Endothelial cell of umbilical vein (primary cell): Measurements from ENCODE around the gene PLA2G1B. TPM values are rescaled to one million over a fixed set of nuclear protein-coding genes. Genes with fewer than 3 reads are reported as not detected.

Experiments
- BruUV-seq: library from RNA; stranded (reverse); fragments of 400-500 nt; replicated peaks from 2 replicates; lab custom pipeline; 2021; lab: Mats Ljungman, UMichigan
- CTCF ChIA-PET: fragments of 300-600, 350-600 bp; sonication (Branson Sonifier 250); formaldehyde crosslinking; loops from one replicate; lab custom pipeline; 2021; ENCODE audit warnings: antibody characterized with exemption, inconsistent platforms; lab: Charles Lee
- POLR2A ChIA-PET: fragments of 300-600, 350-600 bp; sonication (Branson Sonifier 250); formaldehyde crosslinking; loops from one replicate; lab custom pipeline; 2021; ENCODE audit warnings: antibody characterized with exemption, inconsistent platforms; lab: Charles Lee
- DNase-seq: peaks from one replicate; pipeline ENCODE4 v3.0.0-alpha.2; 2011; ENCODE audit warnings: low read depth, low spot score
- FAIRE-seq: peaks from 2 replicates; lab custom pipeline; 2011; peaks lifted over from hg19 to GRCh38; lab: Jason Lieb, UNC
- H2AFZ ChIP-seq: 2 replicates; pipeline ENCODE4 v1.6.0; 2012; ENCODE audit warnings: low read depth, low read length, control low read depth, inconsistent platforms
- H3K27ac ChIP-seq: 2 replicates; pipeline ENCODE4 v1.5.1; 2011; ENCODE audit warnings: low read depth, mild to moderate bottlenecking, control low read depth, low read length, moderate library complexity; ENCODE audit not compliant: insufficient read depth
- H3K27me3 ChIP-seq, 2 experiments: 2 replicates each; pipeline versions ENCODE4 v1.6.0 to v1.6.1; 2011; ENCODE audit warnings: low read length in 2 of 2, mixed read lengths in 1 of 2; ENCODE audit not compliant: control insufficient read depth in 2 of 2, insufficient read depth in 2 of 2
- H3K36me3 ChIP-seq, 2 experiments: 2 replicates in 1 of 2; 3 replicates in 1 of 2; pipeline ENCODE4 v1.5.1; 2011; ENCODE audit warnings: low read length in 2 of 2, mild to moderate bottlenecking in 1 of 2, moderate library complexity in 1 of 2; ENCODE audit not compliant: control insufficient read depth in 2 of 2, insufficient read depth in 2 of 2; ENCODE audit errors: extremely low read depth in 1 of 2
- H3K4me1 ChIP-seq: 3 replicates; pipeline ENCODE4 v1.5.1; 2011; ENCODE audit warnings: mild to moderate bottlenecking, low read length; ENCODE audit not compliant: control insufficient read depth, insufficient read depth; ENCODE audit errors: extremely low read depth
- H3K4me2 ChIP-seq: 2 replicates; pipeline ENCODE4 v1.6.1; 2011; ENCODE audit warnings: low read length, control low read depth, mixed read lengths; ENCODE audit not compliant: insufficient read depth
- H3K4me3 ChIP-seq, 3 experiments: fragments of 200-600 bp in 1 of 3; sonication (generic), shearing (Covaris generic) in 1 of 3; replicated peaks in 1 of 3; 2 replicates each; pipeline ENCODE4 v1.5.1; 2011 to 2016; ENCODE audit warnings: control low read depth in 3 of 3, low read length in 3 of 3, mild to moderate bottlenecking in 2 of 3, inconsistent platforms in 1 of 3, low read depth in 1 of 3, moderate library complexity in 1 of 3; ENCODE audit not compliant: insufficient read depth in 1 of 3
- H3K79me2 ChIP-seq: 2 replicates; pipeline ENCODE4 v1.6.0; 2012; ENCODE audit warnings: low read length, inconsistent platforms; ENCODE audit not compliant: control insufficient read depth, insufficient read depth
- H3K9ac ChIP-seq: replicated peaks from 2 replicates; pipeline ENCODE3; 2011; ENCODE audit warnings: low read length, control low read depth; ENCODE audit not compliant: insufficient read depth; ENCODE audit errors: extremely low read depth
- H3K9me1 ChIP-seq: replicated peaks from 3 replicates; pipeline ENCODE4 v1.6.0; 2011; ENCODE audit warnings: mild to moderate bottlenecking, low read length; ENCODE audit not compliant: control insufficient read depth, insufficient read depth; ENCODE audit errors: extremely low read depth
- H3K9me3 ChIP-seq: replicated peaks from 2 replicates; pipeline ENCODE4 v1.5.1; 2012; ENCODE audit warnings: low read length, inconsistent platforms; ENCODE audit not compliant: control insufficient read depth, insufficient read depth
- H4K20me1 ChIP-seq: replicated peaks from 2 replicates; pipeline ENCODE3; 2011; ENCODE audit warnings: mild to moderate bottlenecking, low read length; ENCODE audit not compliant: control insufficient read depth, insufficient read depth; ENCODE audit errors: extremely low read depth
- CTCF ChIP-seq, 2 donors: IDR thresholded peaks; 1 replicate in 1 of 2; 2 replicates in 1 of 2; pipeline ENCODE4 v1.5.1; 2011; ENCODE audit warnings: low read length in 2 of 2, mild to moderate bottlenecking in 2 of 2, moderate library complexity in 2 of 2, control low read depth in 1 of 2, inconsistent platforms in 1 of 2, low read depth in 1 of 2; ENCODE audit not compliant: insufficient read depth in 1 of 2; ENCODE audit errors: extremely low read depth in 1 of 2
- EZH2 ChIP-seq: IDR thresholded peaks from 2 replicates; pipeline ENCODE4 v1.6.1; 2012; ENCODE audit warnings: borderline replicate concordance, low read depth, mild to moderate bottlenecking, moderate library complexity, low read length, inconsistent platforms; ENCODE audit not compliant: severe bottlenecking
- FOS ChIP-seq: IDR thresholded peaks from 2 replicates; pipeline ENCODE4 v1.6.1; 2011; ENCODE audit warnings: mild to moderate bottlenecking, low read length, moderate library complexity, borderline replicate concordance; ENCODE audit not compliant: insufficient read depth
- GATA2 ChIP-seq: IDR thresholded peaks from 2 replicates; pipeline ENCODE4 v1.7.0; 2011; ENCODE audit warnings: low read depth, mild to moderate bottlenecking, moderate library complexity, mixed read lengths, low read length; ENCODE audit not compliant: insufficient read length, insufficient read depth
- JUN ChIP-seq: IDR thresholded peaks from 2 replicates; pipeline ENCODE4 v1.6.1; 2011; ENCODE audit warnings: borderline replicate concordance, low read depth; ENCODE audit not compliant: insufficient read length, insufficient read depth
- MAX ChIP-seq: IDR thresholded peaks from 2 replicates; pipeline ENCODE4 v1.6.1; 2011; ENCODE audit not compliant: insufficient read depth, insufficient read length
- MYC ChIP-seq: IDR thresholded peaks from one replicate; pipeline ENCODE4 v1.6.1; 2011; ENCODE audit warnings: mild to moderate bottlenecking, low read depth, low read length
- POLR2A ChIP-seq: IDR thresholded peaks from 2 replicates; pipeline ENCODE4 v1.6.1; 2012; ENCODE audit warnings: low read depth, mild to moderate bottlenecking, control low read depth, low read length
- POLR2AphosphoS5 ChIP-seq: IDR thresholded peaks from 2 replicates; pipeline ENCODE4 v1.6.1; 2012; ENCODE audit warnings: low read depth, mild to moderate bottlenecking, control low read depth, low read length, moderate library complexity; ENCODE audit not compliant: insufficient read depth
- dilution Hi-C: fragments of 300-500 bp; cut with MboI; formaldehyde crosslinking; loops from one replicate; pipeline ENCODE4 v1.15.0; 2019; ENCODE audit warnings: low sequenced_read_pairs; ENCODE audit not compliant: extremely low pct_ligation_motif_present
- intact Hi-C: fragments of 100-400 bp; cut with micrococcal nuclease; formaldehyde crosslinking; loops from one replicate; pipeline ENCODE4 v1.10.0; 2022
- polyA plus RNA-seq, 4 experiments: library from polyadenylated mRNA; depleted of rRNA in 3 of 4; stranded (reverse) in 3 of 4; unstranded in 1 of 4; fragments of >200 nt; gene quantifications; 2 replicates each; pipeline versions ENCODE4 v1.2.1 to v1.2.3, GENCODE V29; 2011 to 2012; ENCODE audit warnings: missing spikeins in 1 of 4
- total RNA-seq: library from RNA; stranded (reverse); gene quantifications from 2 replicates; pipeline ENCODE4 v1.2.3, GENCODE V29; 2021

PLA2G1B gene
- total and polyA plus RNA-seq, 2 donors (not counting 3 experiments of a cell fraction or from before 2014, with no cell fraction given): not detected

- ChIA-PET CTCF (interaction anchor here (2.4 kb wide), 1 partner anchor 67 kb away, joined by 11 read pairs; no protein-coding TSS in a partner anchor), POLR2A (no interaction called here)
- Histone ChIP-seq H3K4me3 (no peak overlapping the region), H3K79me2 (no peaks in the 10 kb centered on the region), H3K9me3 (no peaks in the 10 kb centered on the region), H3K4me1 (no peaks in the 10 kb centered on the region), H3K9me1 (no peaks in the 10 kb centered on the region), H3K27ac (no peak overlapping the region), H3K36me3 (no peaks in the 10 kb centered on the region), H3K27me3 (peaks cover 19 to 20% of the 10 kb centered on the region in 2 experiments), H2AFZ (no peak overlapping the region), H3K4me2 (no peak overlapping the region), H4K20me1 (no peaks in the 10 kb centered on the region), H3K9ac (no peak overlapping the region)
- BruUV-seq: no TSS peak
- intact Hi-C loops: no loop called here
- DNase-seq (no peak), FAIRE-seq (no peak)
- TF ChIP-seq POLR2AphosphoS5 (no peak), JUN (no peak), EZH2 (no peak), MYC (no peak), GATA2 (no peak), FOS (no peak), POLR2A (no peak), CTCF (IDR thresholded peaks at IDR 0.05; ENCODE audit: extremely low read depth in 1 of 2, insufficient read depth in 1 of 2, low read depth in 1 of 2, low read length in 2 of 2) (no peak), MAX (no peak)
- dilution Hi-C loops: no loop called here
Observed at GRCh38 chr12:120363274-120363855, 35.8 kb upstream of the PLA2G1B start.
